ENCODE data around the gene DIAPH2.

The DIAPH2 gene

DNA sequence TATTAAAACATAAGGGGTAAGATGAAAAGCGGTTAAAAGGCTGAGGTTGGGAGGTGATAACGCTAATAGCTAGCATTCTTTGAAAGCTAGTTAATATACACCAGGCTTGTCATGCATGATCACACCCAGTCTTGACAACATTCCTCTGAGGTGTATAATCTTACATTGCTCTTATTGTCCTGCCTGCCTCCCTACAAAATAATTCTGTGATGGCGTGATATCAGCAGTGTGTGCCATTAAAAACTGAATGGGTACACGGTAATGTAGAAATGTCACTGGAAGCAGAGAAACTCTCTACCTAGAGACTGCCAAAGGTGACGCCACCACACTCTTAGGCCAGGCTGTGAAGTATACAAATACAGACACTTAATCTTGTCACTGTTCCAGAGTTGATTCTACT, 68.1 kb downstream of the DIAPH2 start:
- no peak overlapping the region for H3K9ac ChIP-seq (ENCODE audit: low read length in 5 of 5)
- no peak overlapping the region for H3K4me3 ChIP-seq (ENCODE audit: low read depth in 1 of 5, low read length in 5 of 5)
- H3K9me3 ChIP-seq (ENCODE audit: control insufficient read depth in 5 of 5, low read length in 5 of 5) = no peaks in the 10 kb centered on the region
- no peaks in the 10 kb centered on the region for H3K27me3 ChIP-seq (ENCODE audit: control insufficient read depth in 5 of 5, insufficient read depth in 4 of 5, low read length in 5 of 5)
- no peaks in the 10 kb centered on the region for H3K4me1 ChIP-seq (ENCODE audit: control insufficient read depth in 5 of 5, insufficient read depth in 5 of 5, low read length in 5 of 5)
- no peak overlapping the region for H3K27ac ChIP-seq (ENCODE audit: low read depth, low read length)
- H3K36me3 ChIP-seq (ENCODE audit: control insufficient read depth in 5 of 5, insufficient read depth in 5 of 5, low read length in 5 of 5) = no peaks in the 10 kb centered on the region

DNA sequence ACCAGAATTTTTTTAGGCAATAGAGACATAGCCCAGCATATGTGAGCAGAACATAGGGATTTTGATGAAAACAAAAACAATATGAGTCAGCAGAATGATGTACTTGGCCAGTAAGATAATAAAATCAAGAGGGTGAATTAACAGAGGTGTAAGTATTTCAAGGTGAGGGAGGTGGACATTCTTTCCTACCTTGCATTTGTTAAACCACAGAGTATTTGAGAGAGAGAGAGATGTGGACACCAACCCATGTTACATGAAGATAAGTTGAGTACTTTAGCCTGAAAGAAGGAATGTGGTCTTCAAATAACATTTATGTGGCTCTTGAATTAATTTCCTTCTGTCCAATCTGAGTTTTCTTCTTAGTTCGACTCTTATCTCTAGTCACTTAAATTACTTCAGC, 68.6 kb downstream of the DIAPH2 start:
- Histone ChIP-seq H3K27ac (ENCODE audit: low read depth, low read length) (no peak overlapping the region), H3K9me3 (ENCODE audit: control insufficient read depth in 5 of 5, low read length in 5 of 5) (no peaks in the 10 kb centered on the region), H3K9ac (ENCODE audit: low read length in 5 of 5) (no peak overlapping the region), H3K4me3 (ENCODE audit: low read depth in 1 of 5, low read length in 5 of 5) (no peak overlapping the region), H3K4me1 (ENCODE audit: control insufficient read depth in 5 of 5, insufficient read depth in 5 of 5, low read length in 5 of 5) (no peaks in the 10 kb centered on the region), H3K36me3 (ENCODE audit: control insufficient read depth in 5 of 5, insufficient read depth in 5 of 5, low read length in 5 of 5) (peaks cover 0 to 3% (median 0%) of the 10 kb centered on the region in 5 donors), H3K27me3 (ENCODE audit: control insufficient read depth in 5 of 5, insufficient read depth in 4 of 5, low read length in 5 of 5) (no peaks in the 10 kb centered on the region)

DNA sequence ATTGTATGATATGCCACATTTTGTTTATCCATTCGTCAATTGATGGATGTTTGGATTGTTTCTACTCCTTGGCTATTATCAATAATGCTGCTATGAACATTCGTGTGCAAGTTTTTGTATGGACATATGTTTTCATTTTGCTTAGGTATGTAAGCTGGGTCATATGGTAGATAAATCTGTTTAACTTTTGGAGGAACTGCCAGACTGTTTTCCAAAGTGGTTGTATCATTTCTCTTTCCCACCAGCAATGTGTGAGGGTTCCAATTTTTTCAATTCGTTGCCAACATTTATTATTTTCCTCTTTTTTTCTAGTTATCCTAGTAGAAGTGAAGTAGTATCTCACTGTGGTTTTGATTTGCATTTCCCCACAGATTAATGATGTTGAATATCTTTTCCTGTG, 71.8 kb downstream of the DIAPH2 start:
- H3K9me3 ChIP-seq (ENCODE audit: control insufficient read depth in 5 of 5, low read length in 5 of 5) = no peaks in the 10 kb centered on the region
- H3K4me3 ChIP-seq (ENCODE audit: low read depth in 1 of 5, low read length in 5 of 5) = no peak overlapping the region
- H3K4me1 ChIP-seq (ENCODE audit: control insufficient read depth in 5 of 5, insufficient read depth in 5 of 5, low read length in 5 of 5) = no peaks in the 10 kb centered on the region
- no peaks in the 10 kb centered on the region for H3K27me3 ChIP-seq (ENCODE audit: control insufficient read depth in 5 of 5, insufficient read depth in 4 of 5, low read length in 5 of 5)
- no peak overlapping the region for H3K27ac ChIP-seq (ENCODE audit: low read depth, low read length)
- no peak overlapping the region for H3K9ac ChIP-seq (ENCODE audit: low read length in 5 of 5)
- H3K36me3 ChIP-seq (ENCODE audit: control insufficient read depth in 5 of 5, insufficient read depth in 5 of 5, low read length in 5 of 5) = peaks cover 0 to 9% (median 0%) of the 10 kb centered on the region in 5 donors

DNA sequence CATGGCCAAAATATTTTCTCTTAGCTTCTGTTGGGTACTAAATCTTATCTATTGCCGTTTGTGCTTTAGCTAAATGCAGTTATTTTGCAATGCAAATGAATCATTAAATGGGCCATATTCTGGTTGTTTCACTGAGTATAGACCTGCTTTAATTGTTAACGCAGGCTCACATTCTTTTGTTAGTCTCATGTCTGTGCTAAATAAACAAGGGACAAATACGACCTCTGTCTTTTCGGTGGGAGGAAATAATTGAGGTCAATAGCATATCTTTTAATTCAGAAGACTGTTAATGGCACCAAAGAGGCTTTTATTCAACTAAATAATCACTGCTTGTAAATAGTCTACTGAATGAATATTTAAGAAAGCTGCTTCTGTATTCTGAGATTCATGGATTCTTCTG, 76.9 kb downstream of the DIAPH2 start:
- no peak overlapping the region for H3K4me3 ChIP-seq (ENCODE audit: low read depth in 1 of 5, low read length in 5 of 5)
- H3K36me3 ChIP-seq (ENCODE audit: control insufficient read depth in 5 of 5, insufficient read depth in 5 of 5, low read length in 5 of 5) = peaks cover 0 to 9% (median 0%) of the 10 kb centered on the region in 5 donors
- H3K9ac ChIP-seq (ENCODE audit: low read length in 5 of 5) = no peak overlapping the region
- H3K9me3 ChIP-seq (ENCODE audit: control insufficient read depth in 5 of 5, low read length in 5 of 5) = no peaks in the 10 kb centered on the region
- no peak overlapping the region for H3K27ac ChIP-seq (ENCODE audit: low read depth, low read length)
- no peaks in the 10 kb centered on the region for H3K27me3 ChIP-seq (ENCODE audit: control insufficient read depth in 5 of 5, insufficient read depth in 4 of 5, low read length in 5 of 5)
- H3K4me1 ChIP-seq (ENCODE audit: control insufficient read depth in 5 of 5, insufficient read depth in 5 of 5, low read length in 5 of 5) = no peaks in the 10 kb centered on the region

DNA sequence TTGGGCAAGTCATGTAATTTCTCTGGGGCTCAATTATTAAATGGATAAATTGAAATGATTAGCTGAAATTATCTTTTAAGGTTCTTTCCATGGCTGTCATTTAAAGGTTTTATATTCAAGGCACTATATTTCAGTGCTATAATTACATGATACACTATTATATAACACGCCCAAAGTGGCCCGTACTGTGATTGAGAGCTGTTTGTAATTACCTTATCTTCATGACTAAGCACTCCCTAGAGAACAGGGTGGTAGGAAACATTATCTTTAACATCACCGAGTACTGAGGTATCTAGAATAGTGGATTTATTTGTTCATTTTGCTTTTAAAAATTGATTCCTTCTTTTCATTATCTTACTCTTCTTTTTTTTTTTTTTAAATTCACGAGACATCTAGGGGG, 79.0 kb downstream of the DIAPH2 start:
- H3K27ac ChIP-seq (ENCODE audit: low read depth, low read length) = no peak overlapping the region
- no peak overlapping the region for H3K9ac ChIP-seq (ENCODE audit: low read length in 5 of 5)
- no peaks in the 10 kb centered on the region for H3K4me1 ChIP-seq (ENCODE audit: control insufficient read depth in 5 of 5, insufficient read depth in 5 of 5, low read length in 5 of 5)
- H3K4me3 ChIP-seq (ENCODE audit: low read depth in 1 of 5, low read length in 5 of 5) = no peak overlapping the region
- H3K9me3 ChIP-seq (ENCODE audit: control insufficient read depth in 5 of 5, low read length in 5 of 5) = no peaks in the 10 kb centered on the region
- peaks cover 0 to 9% (median 0%) of the 10 kb centered on the region in 5 donors for H3K36me3 ChIP-seq (ENCODE audit: control insufficient read depth in 5 of 5, insufficient read depth in 5 of 5, low read length in 5 of 5)
- H3K27me3 ChIP-seq (ENCODE audit: control insufficient read depth in 5 of 5, insufficient read depth in 4 of 5, low read length in 5 of 5) = no peaks in the 10 kb centered on the region

DNA sequence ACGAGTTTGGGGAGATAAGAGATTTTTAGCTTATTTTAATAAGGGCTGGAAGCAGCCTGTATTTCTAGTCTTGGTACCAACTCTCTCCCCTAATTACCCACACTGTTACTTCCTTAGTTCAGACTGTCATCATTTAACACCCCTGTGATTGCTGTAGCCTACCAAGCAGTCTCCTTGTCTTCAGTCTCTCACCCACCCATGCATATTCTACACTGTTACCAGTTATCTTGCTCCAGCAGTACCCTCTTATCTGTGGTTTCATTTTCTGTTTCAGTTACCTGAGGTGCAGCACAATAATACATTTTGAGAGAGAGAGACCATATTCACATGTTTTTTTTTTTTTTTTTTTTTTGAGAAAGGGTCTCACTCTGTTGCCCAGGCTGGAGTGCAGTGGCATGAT, 80.2 kb downstream of the DIAPH2 start:
- H3K9me3 ChIP-seq (ENCODE audit: control insufficient read depth in 5 of 5, low read length in 5 of 5) = no peaks in the 10 kb centered on the region
- no peak overlapping the region for H3K4me3 ChIP-seq (ENCODE audit: low read depth in 1 of 5, low read length in 5 of 5)
- H3K27me3 ChIP-seq (ENCODE audit: control insufficient read depth in 5 of 5, insufficient read depth in 4 of 5, low read length in 5 of 5) = no peaks in the 10 kb centered on the region
- no peak overlapping the region for H3K9ac ChIP-seq (ENCODE audit: low read length in 5 of 5)
- no peak overlapping the region for H3K27ac ChIP-seq (ENCODE audit: low read depth, low read length)
- peaks cover 0 to 3% (median 0%) of the 10 kb centered on the region in 5 donors for H3K36me3 ChIP-seq (ENCODE audit: control insufficient read depth in 5 of 5, insufficient read depth in 5 of 5, low read length in 5 of 5)
- no peaks in the 10 kb centered on the region for H3K4me1 ChIP-seq (ENCODE audit: control insufficient read depth in 5 of 5, insufficient read depth in 5 of 5, low read length in 5 of 5)

DNA sequence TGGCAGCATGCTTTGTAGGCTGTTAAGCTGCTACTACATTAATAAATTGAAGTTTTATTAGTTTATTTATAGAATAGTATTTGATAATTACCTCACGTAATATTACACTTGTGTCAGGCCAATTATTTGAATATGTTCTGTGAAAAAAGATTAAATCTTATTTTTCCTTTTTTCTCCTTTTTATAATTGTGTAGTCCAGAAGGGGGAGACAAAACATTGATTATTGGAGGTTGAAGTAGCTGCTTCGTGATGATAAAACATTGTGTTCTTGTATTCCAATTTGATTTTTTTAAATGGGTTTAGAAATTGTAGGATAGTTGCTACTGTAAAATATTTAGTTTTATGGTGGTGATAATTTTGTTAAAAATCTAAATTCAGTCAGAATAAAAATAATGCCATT, 85.7 kb downstream of the DIAPH2 start:
- no peak overlapping the region for H3K4me3 ChIP-seq (ENCODE audit: low read depth in 1 of 5, low read length in 5 of 5)
- H3K4me1 ChIP-seq (ENCODE audit: control insufficient read depth in 5 of 5, insufficient read depth in 5 of 5, low read length in 5 of 5) = no peaks in the 10 kb centered on the region
- no peaks in the 10 kb centered on the region for H3K27me3 ChIP-seq (ENCODE audit: control insufficient read depth in 5 of 5, insufficient read depth in 4 of 5, low read length in 5 of 5)
- H3K9me3 ChIP-seq (ENCODE audit: control insufficient read depth in 5 of 5, low read length in 5 of 5) = no peaks in the 10 kb centered on the region
- no peak overlapping the region for H3K9ac ChIP-seq (ENCODE audit: low read length in 5 of 5)
- H3K36me3 ChIP-seq (ENCODE audit: control insufficient read depth in 5 of 5, insufficient read depth in 5 of 5, low read length in 5 of 5) = peaks cover 0 to 3% (median 0%) of the 10 kb centered on the region in 5 donors
- no peak overlapping the region for H3K27ac ChIP-seq (ENCODE audit: low read depth, low read length)

DNA sequence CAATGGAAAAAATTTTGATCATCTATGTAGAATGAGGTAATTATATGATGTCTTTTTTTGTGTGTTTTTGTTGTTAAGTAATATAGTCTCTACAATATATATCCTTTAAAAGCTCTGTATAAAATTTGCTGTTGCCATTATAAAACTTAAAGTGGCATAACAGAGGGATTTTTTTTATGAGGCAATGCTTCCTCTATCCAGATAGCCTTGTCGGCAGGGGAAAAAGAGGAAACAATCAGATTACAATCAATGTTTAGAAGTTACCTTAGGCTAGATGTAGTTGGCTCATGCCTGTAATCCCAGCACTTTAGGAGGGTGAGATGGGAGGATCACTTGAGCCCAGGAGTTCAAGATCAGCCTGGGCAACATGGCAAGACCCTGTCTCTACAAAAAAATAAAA, 86.8 kb downstream of the DIAPH2 start:
- H3K9me3 ChIP-seq (ENCODE audit: control insufficient read depth in 5 of 5, low read length in 5 of 5) = no peaks in the 10 kb centered on the region

DNA sequence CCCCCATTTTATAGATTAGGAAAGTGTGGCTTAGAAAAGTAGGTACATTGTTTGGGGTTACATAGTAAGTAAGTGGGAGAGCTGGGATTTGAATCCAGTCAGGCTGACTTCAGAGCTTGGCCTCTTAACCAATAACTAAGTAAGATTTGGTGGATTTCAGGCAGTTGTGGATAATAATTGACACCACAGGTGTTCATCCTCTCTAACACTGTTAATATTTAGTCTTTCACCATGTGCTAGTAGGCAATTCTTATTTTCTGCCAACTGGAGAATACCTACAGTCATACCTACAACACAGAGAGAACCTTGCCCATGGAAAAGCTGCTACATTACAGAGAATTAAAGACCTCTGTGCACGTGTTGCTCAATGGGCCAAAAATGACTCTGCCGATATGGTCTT, 89.5 kb downstream of the DIAPH2 start:
- Histone ChIP-seq H3K9ac (ENCODE audit: low read length in 5 of 5) (no peak overlapping the region), H3K36me3 (ENCODE audit: control insufficient read depth in 5 of 5, insufficient read depth in 5 of 5, low read length in 5 of 5) (no peaks in the 10 kb centered on the region), H3K27ac (ENCODE audit: low read depth, low read length) (no peak overlapping the region), H3K4me3 (ENCODE audit: low read depth in 1 of 5, low read length in 5 of 5) (no peak overlapping the region), H3K9me3 (ENCODE audit: control insufficient read depth in 5 of 5, low read length in 5 of 5) (no peaks in the 10 kb centered on the region), H3K4me1 (ENCODE audit: control insufficient read depth in 5 of 5, insufficient read depth in 5 of 5, low read length in 5 of 5) (no peaks in the 10 kb centered on the region), H3K27me3 (ENCODE audit: control insufficient read depth in 5 of 5, insufficient read depth in 4 of 5, low read length in 5 of 5) (no peaks in the 10 kb centered on the region)

More for the DNA sequence above, 86.8 kb downstream of the DIAPH2 start:
- no peaks in the 10 kb centered on the region for H3K4me1 ChIP-seq (ENCODE audit: control insufficient read depth in 5 of 5, insufficient read depth in 5 of 5, low read length in 5 of 5)
- peaks cover 0 to 3% (median 0%) of the 10 kb centered on the region in 5 donors for H3K36me3 ChIP-seq (ENCODE audit: control insufficient read depth in 5 of 5, insufficient read depth in 5 of 5, low read length in 5 of 5)
- no peaks in the 10 kb centered on the region for H3K27me3 ChIP-seq (ENCODE audit: control insufficient read depth in 5 of 5, insufficient read depth in 4 of 5, low read length in 5 of 5)
- no peak overlapping the region for H3K27ac ChIP-seq (ENCODE audit: low read depth, low read length)
- H3K9ac ChIP-seq (ENCODE audit: low read length in 5 of 5) = no peak overlapping the region
- H3K4me3 ChIP-seq (ENCODE audit: low read depth in 1 of 5, low read length in 5 of 5) = no peak overlapping the region

DNA sequence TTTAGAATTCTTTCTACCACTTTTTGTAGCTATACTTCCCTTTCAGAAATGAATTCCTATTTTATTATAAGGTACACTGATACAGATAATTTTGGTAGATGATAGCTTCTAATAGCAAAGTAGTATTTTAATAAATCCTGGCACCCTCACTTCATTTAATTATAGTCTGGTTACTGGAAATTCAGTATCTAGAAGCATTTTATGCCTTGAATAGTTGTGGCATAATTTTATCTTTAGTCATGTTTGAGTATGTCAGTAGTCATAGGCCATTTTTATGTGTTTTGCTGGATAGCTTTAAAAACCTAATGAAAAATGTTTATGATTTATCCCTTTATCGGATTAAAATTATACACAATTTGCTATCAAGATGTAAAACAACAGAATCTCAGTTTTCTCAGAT, 92.3 kb downstream of the DIAPH2 start:
- Histone ChIP-seq H3K9me3 (ENCODE audit: control insufficient read depth in 5 of 5, low read length in 5 of 5) (no peaks in the 10 kb centered on the region), H3K4me3 (ENCODE audit: low read depth in 1 of 5, low read length in 5 of 5) (no peak overlapping the region), H3K27me3 (ENCODE audit: control insufficient read depth in 5 of 5, insufficient read depth in 4 of 5, low read length in 5 of 5) (peaks cover 0 to 2% (median 0%) of the 10 kb centered on the region in 5 donors), H3K27ac (ENCODE audit: low read depth, low read length) (no peak overlapping the region), H3K9ac (ENCODE audit: low read length in 5 of 5) (no peak overlapping the region), H3K4me1 (ENCODE audit: control insufficient read depth in 5 of 5, insufficient read depth in 5 of 5, low read length in 5 of 5) (no peaks in the 10 kb centered on the region), H3K36me3 (ENCODE audit: control insufficient read depth in 5 of 5, insufficient read depth in 5 of 5, low read length in 5 of 5) (no peaks in the 10 kb centered on the region)

DNA sequence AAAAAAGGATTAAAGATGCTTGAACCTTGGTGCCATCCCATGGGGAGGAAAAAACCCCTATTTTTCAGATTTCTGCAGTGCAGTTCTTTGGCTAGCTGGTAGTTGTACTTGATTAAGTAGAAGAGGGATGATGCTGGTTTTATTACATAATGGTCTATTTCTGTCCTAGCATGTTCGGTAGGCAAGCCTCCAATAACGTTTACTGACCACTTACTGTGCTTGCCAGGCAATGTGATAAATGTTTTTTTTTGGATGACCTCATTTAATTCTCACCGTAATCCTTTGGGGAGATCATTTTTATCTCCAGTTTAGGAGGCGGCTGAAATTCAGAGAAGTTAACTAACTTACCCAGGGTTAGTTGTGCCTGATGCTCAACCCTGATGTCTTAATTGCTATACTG, 106.9 kb downstream of the DIAPH2 start:
- Histone ChIP-seq H3K4me1 (ENCODE audit: control insufficient read depth in 5 of 5, insufficient read depth in 5 of 5, low read length in 5 of 5) (peaks cover 0 to 8% (median 0%) of the 10 kb centered on the region in 5 donors), H3K27ac (ENCODE audit: low read depth, low read length) (no peak overlapping the region), H3K9ac (ENCODE audit: low read length in 5 of 5) (no peak overlapping the region), H3K36me3 (ENCODE audit: control insufficient read depth in 5 of 5, insufficient read depth in 5 of 5, low read length in 5 of 5) (no peaks in the 10 kb centered on the region), H3K27me3 (ENCODE audit: control insufficient read depth in 5 of 5, insufficient read depth in 4 of 5, low read length in 5 of 5) (no peaks in the 10 kb centered on the region), H3K4me3 (ENCODE audit: low read depth in 1 of 5, low read length in 5 of 5) (no peak overlapping the region), H3K9me3 (ENCODE audit: control insufficient read depth in 5 of 5, low read length in 5 of 5) (no peaks in the 10 kb centered on the region)

All from subcutaneous abdominal adipose tissue (tissue), 5 donors.